Measurements from ENCODE around the gene UNC93A.
"Not testable (repeated sequence)": the region's sequence is repeated elsewhere in the genome, so short reads cannot be mapped to it uniquely, and the experiment has no call there.

The UNC93A gene

GRCh38 chr6:167320754-167321056 lies 29.6 kb downstream of the UNC93A start:
- not testable (repeated sequence) for H3K27me3 ChIP-seq (replicated peaks; ENCODE audit: control insufficient read depth, insufficient read depth, low read length); H3K36me3 ChIP-seq (ENCODE audit: control insufficient read depth, insufficient read depth, low read length); DNase-seq (ENCODE audit: extremely low read depth, insufficient read length); H3K4me3 ChIP-seq (replicated peaks; ENCODE audit: low read depth, low read length)

GRCh38 chr6:167321185-167321584 lies 30.1 kb downstream of the UNC93A start:
- H3K4me3 ChIP-seq (replicated peaks; ENCODE audit: low read depth, low read length); DNase-seq (ENCODE audit: extremely low read depth, insufficient read length); H3K36me3 ChIP-seq (ENCODE audit: control insufficient read depth, insufficient read depth, low read length); H3K27me3 ChIP-seq (replicated peaks; ENCODE audit: control insufficient read depth, insufficient read depth, low read length): not testable (repeated sequence)

GRCh38 chr6:167323111-167323510 lies 32.0 kb downstream of the UNC93A start:
- no peak for DNase-seq (ENCODE audit: extremely low read depth, insufficient read length)
- no peak overlapping the region for H3K4me3 ChIP-seq (replicated peaks; ENCODE audit: low read depth, low read length)
- no peaks in the 10 kb centered on the region for H3K36me3 ChIP-seq (ENCODE audit: control insufficient read depth, insufficient read depth, low read length)
- no peaks in the 10 kb centered on the region; the same call in 1 of the 2 replicates for H3K27me3 ChIP-seq (replicated peaks; ENCODE audit: control insufficient read depth, insufficient read depth, low read length)
- TF ChIP-seq CTCF (IDR thresholded peaks at IDR 0.05; ENCODE audit: insufficient read depth, low read length, poor library complexity, severe bottlenecking), result no peak

GRCh38 chr6:167324111-167324510 lies 33.0 kb downstream of the UNC93A start:
- H3K27me3 ChIP-seq (replicated peaks; ENCODE audit: control insufficient read depth, insufficient read depth, low read length), result no peaks in the 10 kb centered on the region; the same call in 1 of the 2 replicates
- TF ChIP-seq CTCF (IDR thresholded peaks at IDR 0.05; ENCODE audit: insufficient read depth, low read length, poor library complexity, severe bottlenecking), result no peak

GRCh38 chr6:167325766-167326165 lies 34.7 kb downstream of the UNC93A start:
- Histone ChIP-seq H3K36me3 (ENCODE audit: control insufficient read depth, insufficient read depth, low read length) (no peaks in the 10 kb centered on the region), H3K4me3 (replicated peaks; ENCODE audit: low read depth, low read length) (no peak overlapping the region), H3K27me3 (replicated peaks; ENCODE audit: control insufficient read depth, insufficient read depth, low read length) (no peaks in the 10 kb centered on the region; the same call in 1 of the 2 replicates)
- no peak for DNase-seq (ENCODE audit: extremely low read depth, insufficient read length)
- no peak for TF ChIP-seq CTCF (IDR thresholded peaks at IDR 0.05; ENCODE audit: insufficient read depth, low read length, poor library complexity, severe bottlenecking)

More at GRCh38 chr6:167324111-167324510, 33.0 kb downstream of the UNC93A start:
- H3K4me3 ChIP-seq (replicated peaks; ENCODE audit: low read depth, low read length), result no peak overlapping the region
- DNase-seq (ENCODE audit: extremely low read depth, insufficient read length), result no peak
- no peaks in the 10 kb centered on the region for H3K36me3 ChIP-seq (ENCODE audit: control insufficient read depth, insufficient read depth, low read length)

GRCh38 chr6:167327391-167327790 lies 36.3 kb downstream of the UNC93A start:
- Histone ChIP-seq H3K4me3 (replicated peaks; ENCODE audit: low read depth, low read length) (no peak overlapping the region), H3K27me3 (replicated peaks; ENCODE audit: control insufficient read depth, insufficient read depth, low read length) (no peaks in the 10 kb centered on the region; the same call in 1 of the 2 replicates), H3K36me3 (ENCODE audit: control insufficient read depth, insufficient read depth, low read length) (no peaks in the 10 kb centered on the region)
- TF ChIP-seq CTCF (IDR thresholded peaks at IDR 0.05; ENCODE audit: insufficient read depth, low read length, poor library complexity, severe bottlenecking), result no peak
- no peak for DNase-seq (ENCODE audit: extremely low read depth, insufficient read length)

GRCh38 chr6:167328086-167328485 lies 37.0 kb downstream of the UNC93A start:
- Histone ChIP-seq H3K4me3 (replicated peaks; ENCODE audit: low read depth, low read length) (no peak overlapping the region), H3K36me3 (ENCODE audit: control insufficient read depth, insufficient read depth, low read length) (no peaks in the 10 kb centered on the region)
- TF ChIP-seq CTCF (IDR thresholded peaks at IDR 0.05; ENCODE audit: insufficient read depth, low read length, poor library complexity, severe bottlenecking), result no peak

More at GRCh38 chr6:167328086-167328485, 37.0 kb downstream of the UNC93A start:
- H3K27me3 ChIP-seq (replicated peaks; ENCODE audit: control insufficient read depth, insufficient read depth, low read length), result no peaks in the 10 kb centered on the region; the same call in 1 of the 2 replicates
- DNase-seq (ENCODE audit: extremely low read depth, insufficient read length), result no peak
